ENCODE measurements around the gene SSBP4. TPM values are rescaled to one million over a fixed set of nuclear protein-coding genes. Genes with fewer than 3 reads are reported as not detected.
A peak's percentile ranks its signal among the peaks of the same experiment; 100 is the strongest.

Gene SSBP4
- total RNA-seq, 1 donor from 2014 or later = 60.7 TPM

- no peaks in the 10 kb centered on the region for H3K36me3 Mint-ChIP-seq (ENCODE audit: low read depth, unreplicated experiment)
- H3K9me3 Mint-ChIP-seq (ENCODE audit: unreplicated experiment) = no peaks in the 10 kb centered on the region
- no peaks in the 10 kb centered on the region for H3K4me1 Mint-ChIP-seq (ENCODE audit: unreplicated experiment)
- no peak for TF ChIP-seq CTCF (IDR thresholded peaks at IDR 0.05; ENCODE audit: unreplicated experiment)
- no peak overlapping the region for H3K4me3 Mint-ChIP-seq (ENCODE audit: unreplicated experiment)
- no peak overlapping the region for H3K27ac Mint-ChIP-seq (ENCODE audit: unreplicated experiment)
- no peak for DNase-seq (ENCODE audit: low spot score)
- peaks cover 15% of the 10 kb centered on the region for H3K27me3 Mint-ChIP-seq (ENCODE audit: unreplicated experiment)
Measured at GRCh38 chr19:18429717-18430416, 10.7 kb downstream of the SSBP4 start.

- TF ChIP-seq CTCF (IDR thresholded peaks at IDR 0.05; ENCODE audit: unreplicated experiment) = no peak
- no peaks in the 10 kb centered on the region for H3K4me1 Mint-ChIP-seq (ENCODE audit: unreplicated experiment)
- DNase-seq (ENCODE audit: low spot score) = no peak
- H3K27me3 Mint-ChIP-seq (ENCODE audit: unreplicated experiment) = peaks cover 15% of the 10 kb centered on the region
- no peaks in the 10 kb centered on the region for H3K36me3 Mint-ChIP-seq (ENCODE audit: low read depth, unreplicated experiment)
- H3K9me3 Mint-ChIP-seq (ENCODE audit: unreplicated experiment) = no peaks in the 10 kb centered on the region
- H3K27ac Mint-ChIP-seq (ENCODE audit: unreplicated experiment) = peak overlapping the region; percentile 81
- H3K4me3 Mint-ChIP-seq (ENCODE audit: unreplicated experiment) = no peak overlapping the region
Measured at GRCh38 chr19:18430417-18431144, 11.4 kb downstream of the SSBP4 start.

- TF ChIP-seq CTCF (IDR thresholded peaks at IDR 0.05; ENCODE audit: unreplicated experiment) = no peak
- H3K36me3 Mint-ChIP-seq (ENCODE audit: low read depth, unreplicated experiment) = no peaks in the 10 kb centered on the region
- no peak for DNase-seq (ENCODE audit: low spot score)
- H3K9me3 Mint-ChIP-seq (ENCODE audit: unreplicated experiment) = no peaks in the 10 kb centered on the region
- H3K4me1 Mint-ChIP-seq (ENCODE audit: unreplicated experiment) = peaks cover 3% of the 10 kb centered on the region
- H3K4me3 Mint-ChIP-seq (ENCODE audit: unreplicated experiment) = no peak overlapping the region
- H3K27me3 Mint-ChIP-seq (ENCODE audit: unreplicated experiment) = peaks cover 20% of the 10 kb centered on the region
- H3K27ac Mint-ChIP-seq (ENCODE audit: unreplicated experiment) = no peak overlapping the region
Measured at GRCh38 chr19:18431351-18432197, 12.4 kb downstream of the SSBP4 start.

GRCh38 chr19:18432275-18433014 is 13.2 kb downstream of the SSBP4 start:
- Mint-ChIP-seq H3K4me1 (ENCODE audit: unreplicated experiment) (peaks cover 3% of the 10 kb centered on the region), H3K36me3 (ENCODE audit: low read depth, unreplicated experiment) (no peaks in the 10 kb centered on the region), H3K9me3 (ENCODE audit: unreplicated experiment) (no peaks in the 10 kb centered on the region), H3K4me3 (ENCODE audit: unreplicated experiment) (no peak overlapping the region), H3K27me3 (ENCODE audit: unreplicated experiment) (peaks cover 20% of the 10 kb centered on the region), H3K27ac (ENCODE audit: unreplicated experiment) (no peak overlapping the region)
- no peak for TF ChIP-seq CTCF (IDR thresholded peaks at IDR 0.05; ENCODE audit: unreplicated experiment)
- no peak for DNase-seq (ENCODE audit: low spot score)
